Germinal center (tissue), 1 donor: ENCODE data around the gene SH2D2A.

Source experiments
- DNase-seq: peaks from one replicate; pipeline ENCODE4 v3.0.0; 2012; ENCODE audit warnings: mixed read lengths, low spot score

The SH2D2A gene

GRCh38 chr1:156847591-156848460 is 31.2 kb upstream of the SH2D2A start:
- DNase-seq, result no peak

- no peak for DNase-seq
Observed at GRCh38 chr1:156846643-156847042, 30.0 kb upstream of the SH2D2A start.

- DNase-seq, result no peak
Observed at GRCh38 chr1:156845953-156846545, 29.4 kb upstream of the SH2D2A start.

GRCh38 chr1:156845055-156845952 is 28.7 kb upstream of the SH2D2A start:
- peak; percentile 60 for DNase-seq

GRCh38 chr1:156844638-156845037 is 28.0 kb upstream of the SH2D2A start:
- DNase-seq, result no peak

- DNase-seq, result no peak
Observed at GRCh38 chr1:156844102-156844501, 27.5 kb upstream of the SH2D2A start.

GRCh38 chr1:156842618-156843300 is 26.1 kb upstream of the SH2D2A start:
- no peak for DNase-seq

- DNase-seq, result no peak
Observed at GRCh38 chr1:156841295-156841855, 24.7 kb upstream of the SH2D2A start.

GRCh38 chr1:156840898-156841279 is 24.2 kb upstream of the SH2D2A start:
- DNase-seq, result no peak

GRCh38 chr1:156840186-156840897 is 23.7 kb upstream of the SH2D2A start:
- no peak for DNase-seq

GRCh38 chr1:156839426-156840109 is 22.9 kb upstream of the SH2D2A start:
- no peak for DNase-seq

GRCh38 chr1:156838972-156839371 is 22.3 kb upstream of the SH2D2A start:
- DNase-seq, result peak; percentile 67

- no peak for DNase-seq
Observed at GRCh38 chr1:156836892-156837291, 20.2 kb upstream of the SH2D2A start.

GRCh38 chr1:156836041-156836654 is 19.5 kb upstream of the SH2D2A start:
- DNase-seq, result no peak

GRCh38 chr1:156834322-156834721 is 17.7 kb upstream of the SH2D2A start:
- DNase-seq, result no peak

- DNase-seq, result no peak
Observed at GRCh38 chr1:156833603-156834002, 17.0 kb upstream of the SH2D2A start.

- no peak for DNase-seq
Observed at GRCh38 chr1:156832434-156832833, 15.8 kb upstream of the SH2D2A start.

- no peak for DNase-seq
Observed at GRCh38 chr1:156828400-156829124, 11.9 kb upstream of the SH2D2A start.

GRCh38 chr1:156826630-156827029 is 10.0 kb upstream of the SH2D2A start:
- no peak for DNase-seq
